Heart left ventricle (tissue), 13 donors: Measurements from ENCODE around the gene TSPAN19.

ENCODE experiments used
- POLR2A ChIP-seq, 2 donors: fragments of 450-650 bp; IDR thresholded peaks; one replicate each; pipeline ENCODE4 v1.6.1; 2017; ENCODE audit warnings: antibody characterized with exemption in 2 of 2, mild to moderate bottlenecking in 2 of 2, moderate library complexity in 2 of 2
- TF ChIP-seq, protein P1 (sequence below), 12 donors: fragments of 200-600 bp; sonication (generic) in 4 of 12; IDR thresholded peaks; one replicate each; pipeline versions ENCODE4 v1.5.0 to v1.8.0; 2018 to 2022; ENCODE audit warnings: antibody characterized with exemption in 12 of 12, mild to moderate bottlenecking in 5 of 12
- donor health status: ischemic (EF 13 %, LVEDD 7.1; RV severe dilation, severe dysfunction).
- donor health status: DM: no; HTN: yes; CAD: no.
- donor health status: DM: no; HTN: no; CAD: no.
- donor health status: ischemic (EF 25% LVEDD 6.9; RV normal size, moderate dysfunction).
- donor health status: ischemic (EF 25% LVEDD 5.7; RV mildly dilated, moderate dysfunction).
- donor health status: ischemic (EF 35%, LVEDD 5.7; RV mildly dilated, moderate dysfunction).
- donor health status: nonischemic (EF 11% LVEDD 7.7; RV severe dilation, severe dysfunction).
- donor health status: DM: yes; HTN: yes; CAD: no.
- donor health status: PGD.
- donor health status: ischemic (EF 29% LVEDD 5.4; RV normal size, mild dysfunction).
- donor health status: nonischemic (EF 23%, LVEDD 6.1; RV moderate dilation, normal function).

DNA sequence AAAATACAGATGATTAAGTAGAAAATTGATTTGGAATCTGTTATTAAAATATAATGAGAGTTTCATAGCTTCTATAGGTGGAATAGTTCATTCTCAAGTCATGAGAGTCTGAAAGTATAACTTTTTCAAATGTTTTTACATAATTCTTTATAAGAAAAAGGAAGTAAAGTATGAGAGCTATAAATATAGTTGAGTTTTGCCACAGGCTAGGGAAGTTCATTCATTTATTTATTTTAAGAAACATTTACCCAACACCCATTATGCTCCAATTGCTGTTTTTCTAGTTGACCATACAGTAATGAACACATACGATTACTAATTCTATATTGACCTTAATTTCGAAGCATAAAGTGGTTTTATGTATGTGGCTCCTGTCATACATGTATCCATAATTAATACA, 24.8 kb upstream of the TSPAN19 start:
- TF ChIP-seq, protein P1, sequence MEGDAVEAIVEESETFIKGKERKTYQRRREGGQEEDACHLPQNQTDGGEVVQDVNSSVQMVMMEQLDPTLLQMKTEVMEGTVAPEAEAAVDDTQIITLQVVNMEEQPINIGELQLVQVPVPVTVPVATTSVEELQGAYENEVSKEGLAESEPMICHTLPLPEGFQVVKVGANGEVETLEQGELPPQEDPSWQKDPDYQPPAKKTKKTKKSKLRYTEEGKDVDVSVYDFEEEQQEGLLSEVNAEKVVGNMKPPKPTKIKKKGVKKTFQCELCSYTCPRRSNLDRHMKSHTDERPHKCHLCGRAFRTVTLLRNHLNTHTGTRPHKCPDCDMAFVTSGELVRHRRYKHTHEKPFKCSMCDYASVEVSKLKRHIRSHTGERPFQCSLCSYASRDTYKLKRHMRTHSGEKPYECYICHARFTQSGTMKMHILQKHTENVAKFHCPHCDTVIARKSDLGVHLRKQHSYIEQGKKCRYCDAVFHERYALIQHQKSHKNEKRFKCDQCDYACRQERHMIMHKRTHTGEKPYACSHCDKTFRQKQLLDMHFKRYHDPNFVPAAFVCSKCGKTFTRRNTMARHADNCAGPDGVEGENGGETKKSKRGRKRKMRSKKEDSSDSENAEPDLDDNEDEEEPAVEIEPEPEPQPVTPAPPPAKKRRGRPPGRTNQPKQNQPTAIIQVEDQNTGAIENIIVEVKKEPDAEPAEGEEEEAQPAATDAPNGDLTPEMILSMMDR (IDR thresholded peaks at IDR 0.05), result no peak
- TF ChIP-seq POLR2A (IDR thresholded peaks at IDR 0.05), result no peak
